Amniotic epithelial cell (primary cell): ENCODE data around the gene FRMPD4.

Experiments
- DNase-seq: peaks from one replicate; pipeline ENCODE4 v3.0.0-alpha.2; 2010; ENCODE audit warnings: low read depth

FRMPD4 gene

GRCh38 chrX:12301288-12301687 lies 163.0 kb downstream of the FRMPD4 start:
- no peak for DNase-seq

- DNase-seq: peak; percentile 6
Measured at GRCh38 chrX:12304261-12304660, 166.0 kb downstream of the FRMPD4 start.

GRCh38 chrX:12307961-12308360 lies 169.7 kb downstream of the FRMPD4 start:
- DNase-seq: peak; percentile 16

GRCh38 chrX:12308420-12308819 lies 170.1 kb downstream of the FRMPD4 start:
- no peak for DNase-seq

GRCh38 chrX:12309040-12309743 lies 170.9 kb downstream of the FRMPD4 start:
- no peak for DNase-seq

GRCh38 chrX:12309744-12310076 lies 171.4 kb downstream of the FRMPD4 start:
- DNase-seq: no peak

GRCh38 chrX:12314651-12315050 lies 176.4 kb downstream of the FRMPD4 start:
- DNase-seq: no peak

- DNase-seq: no peak
Measured at GRCh38 chrX:12315526-12315925, 177.3 kb downstream of the FRMPD4 start.

- peak; percentile 5 for DNase-seq
Measured at GRCh38 chrX:12319003-12319519, 180.8 kb downstream of the FRMPD4 start.

GRCh38 chrX:12319992-12320391 lies 181.7 kb downstream of the FRMPD4 start:
- DNase-seq: no peak

- no peak for DNase-seq
Measured at GRCh38 chrX:12322031-12322430, 183.8 kb downstream of the FRMPD4 start.

GRCh38 chrX:12325171-12325570 lies 186.9 kb downstream of the FRMPD4 start:
- no peak for DNase-seq

GRCh38 chrX:12327836-12328235 lies 189.6 kb downstream of the FRMPD4 start:
- peak; percentile 57 for DNase-seq

- no peak for DNase-seq
Measured at GRCh38 chrX:12329476-12329875, 191.2 kb downstream of the FRMPD4 start.

GRCh38 chrX:12330841-12331240 lies 192.6 kb downstream of the FRMPD4 start:
- DNase-seq: no peak

- no peak for DNase-seq
Measured at GRCh38 chrX:12332786-12333347, 194.6 kb downstream of the FRMPD4 start.

GRCh38 chrX:12339921-12340320 lies 201.6 kb downstream of the FRMPD4 start:
- DNase-seq: no peak

GRCh38 chrX:12344954-12345353 lies 206.7 kb downstream of the FRMPD4 start:
- DNase-seq: no peak

GRCh38 chrX:12349201-12349600 lies 210.9 kb downstream of the FRMPD4 start:
- DNase-seq: no peak

- no peak for DNase-seq
Measured at GRCh38 chrX:12352922-12353321, 214.6 kb downstream of the FRMPD4 start.

GRCh38 chrX:12360383-12360782 lies 222.1 kb downstream of the FRMPD4 start:
- peak; percentile 79 for DNase-seq

- DNase-seq: peak; percentile 46
Measured at GRCh38 chrX:12360986-12361598, 222.8 kb downstream of the FRMPD4 start.

GRCh38 chrX:12363216-12363615 lies 224.9 kb downstream of the FRMPD4 start:
- DNase-seq: no peak
